ENCODE measurements around the gene ZNF827.

The ZNF827 gene

GRCh38 chr4:145722561-145722960 is 216.1 kb downstream of the ZNF827 start:
- no peak for DNase-seq (ENCODE audit: low read depth in 1 of 2, low spot score in 1 of 2)

GRCh38 chr4:145720656-145721055 is 218.0 kb downstream of the ZNF827 start:
- DNase-seq (ENCODE audit: low read depth in 1 of 2, low spot score in 1 of 2): no peak

- DNase-seq (ENCODE audit: low read depth in 1 of 2, low spot score in 1 of 2): no peak
These were observed 218.6 kb downstream of the ZNF827 start for GRCh38 chr4:145719752-145720624.

- no peak for DNase-seq (ENCODE audit: low read depth in 1 of 2, low spot score in 1 of 2)
These were observed 221.9 kb downstream of the ZNF827 start for GRCh38 chr4:145716661-145717200.

- no peak for DNase-seq (ENCODE audit: low read depth in 1 of 2, low spot score in 1 of 2)
These were observed 222.4 kb downstream of the ZNF827 start for GRCh38 chr4:145716200-145716599.

GRCh38 chr4:145709843-145710242 is 228.8 kb downstream of the ZNF827 start:
- no peak for DNase-seq (ENCODE audit: low read depth in 1 of 2, low spot score in 1 of 2)

- no peak for DNase-seq (ENCODE audit: low read depth in 1 of 2, low spot score in 1 of 2)
These were observed 229.3 kb downstream of the ZNF827 start for GRCh38 chr4:145709336-145709735.

Measured in stimulated activated CD4-positive, alpha-beta T cell treated with anti-CD3 and anti-CD28 coated beads, Interleukin-15, amount 100 ng/mL, for 1 hour (primary cell).